ENCODE results near the gene IGF1. TPM values are rescaled to one million over a fixed set of nuclear protein-coding genes. Genes with fewer than 3 reads are reported as not detected.

IGF1 gene
- polyA plus RNA-seq, 10 donors = 21.2 to 45.4 (median 31.9) TPM

DNA sequence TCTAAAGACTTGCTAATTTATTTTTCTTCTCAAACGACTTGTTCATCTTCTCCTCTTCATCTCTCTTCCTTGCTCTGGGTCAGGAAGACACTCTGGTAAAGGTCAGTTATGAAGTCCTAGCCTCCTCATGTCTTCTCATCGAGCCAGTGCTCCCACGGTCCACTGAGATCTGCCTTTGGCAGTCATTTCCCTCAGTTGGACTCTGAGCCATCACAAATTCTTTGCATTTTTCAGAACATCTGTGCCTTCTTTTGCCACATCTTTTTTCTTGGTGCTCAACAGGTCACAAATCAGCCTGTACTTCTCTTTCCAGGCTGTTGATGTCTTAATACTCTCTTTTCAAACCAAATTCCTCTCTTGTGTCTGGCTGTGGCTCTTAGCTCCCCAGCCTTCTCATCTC lies 49.7 kb downstream of the IGF1 start:
- peak in 1 of 3 donors; percentile 43 for DNase-seq

DNA sequence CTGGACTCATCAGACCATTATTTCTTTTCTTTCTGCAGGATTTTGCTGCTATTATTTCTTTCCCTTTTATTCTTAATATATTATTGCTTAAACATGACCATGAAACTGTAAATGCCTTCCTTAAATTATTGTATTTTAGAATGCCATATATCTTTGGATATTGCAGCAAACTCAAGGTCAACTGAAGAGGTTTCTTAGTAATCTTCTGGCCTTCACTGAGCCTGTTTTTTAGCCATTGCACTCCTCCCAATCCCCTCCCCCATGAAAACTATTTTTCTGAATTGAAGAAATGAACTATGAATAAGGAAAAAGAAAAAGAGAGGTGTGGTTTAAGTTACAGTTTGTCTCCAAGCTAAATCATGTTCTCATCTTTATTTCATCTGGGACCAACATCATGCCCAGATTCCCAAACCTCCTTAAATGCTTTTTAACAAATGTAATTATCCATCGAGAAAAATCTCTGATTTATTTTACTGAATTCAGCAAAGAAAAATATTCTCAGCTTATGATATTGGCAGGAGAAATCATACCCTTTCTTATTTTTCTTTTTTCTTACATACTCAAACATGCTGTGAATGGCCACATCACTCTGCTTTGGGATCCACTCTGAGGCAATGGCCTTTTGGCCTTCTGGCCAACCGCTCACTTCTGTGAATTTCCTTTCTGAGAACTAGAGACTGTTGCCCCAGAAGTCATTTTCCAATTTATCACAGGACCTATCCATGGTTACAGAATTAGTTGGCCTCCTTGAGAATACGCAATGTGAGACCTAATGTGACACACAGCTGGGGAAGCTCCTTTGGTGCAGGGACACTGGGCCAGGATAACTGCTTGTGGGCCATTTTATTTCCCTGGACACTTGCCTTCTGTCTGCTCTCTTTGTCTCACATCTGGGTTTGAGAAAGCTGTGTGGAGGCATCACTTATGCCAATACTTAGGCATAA lies 50.9 kb downstream of the IGF1 start:
- DNase-seq = peak in 2 of 3 donors; percentile 21 to 79

GRCh38 chr12:102427543-102427941 lies 52.8 kb downstream of the IGF1 start:
- peak in 1 of 3 donors; percentile 45 for DNase-seq

- peak in 1 of 3 donors; percentile 23 for DNase-seq
These were observed 53.5 kb downstream of the IGF1 start for GRCh38 chr12:102426599-102427542.

GRCh38 chr12:102425109-102426039 lies 55.0 kb downstream of the IGF1 start:
- peak in 1 of 3 donors; percentile 76 for DNase-seq

- DNase-seq = no peak
These were observed 56.9 kb downstream of the IGF1 start for GRCh38 chr12:102423462-102423861.

GRCh38 chr12:102421802-102422583 lies 58.4 kb downstream of the IGF1 start:
- no peak for DNase-seq

DNA sequence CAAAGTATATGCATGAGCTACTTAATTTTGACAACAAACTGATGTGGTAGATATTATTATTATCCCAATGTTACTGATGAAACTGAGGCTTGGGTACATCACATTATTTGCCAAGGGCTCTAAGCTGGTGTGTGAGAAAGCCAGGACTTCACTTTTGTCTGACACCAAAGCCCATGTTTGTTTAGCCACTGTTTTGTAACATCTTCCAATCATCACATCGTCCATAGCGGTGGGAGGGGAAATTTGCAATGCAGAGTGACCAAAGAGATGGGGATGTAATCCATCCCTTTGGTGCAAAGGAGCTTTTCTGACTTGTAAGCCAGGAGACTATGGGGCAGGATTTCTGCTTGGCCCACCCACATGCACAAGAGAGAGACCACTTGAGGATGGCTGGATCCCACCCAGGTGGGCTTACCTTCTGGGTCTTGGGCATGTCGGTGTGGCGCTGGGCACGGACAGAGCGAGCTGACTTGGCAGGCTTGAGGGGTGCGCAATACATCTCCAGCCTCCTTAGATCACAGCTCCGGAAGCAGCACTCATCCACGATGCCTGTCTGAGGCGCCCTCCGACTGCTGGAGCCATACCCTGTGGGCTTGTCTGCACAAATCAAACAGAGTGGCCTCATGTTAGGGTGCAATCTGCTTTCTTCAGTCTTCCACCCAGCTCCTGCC lies 61.1 kb downstream of the IGF1 start:
- DNase-seq = no peak

DNA sequence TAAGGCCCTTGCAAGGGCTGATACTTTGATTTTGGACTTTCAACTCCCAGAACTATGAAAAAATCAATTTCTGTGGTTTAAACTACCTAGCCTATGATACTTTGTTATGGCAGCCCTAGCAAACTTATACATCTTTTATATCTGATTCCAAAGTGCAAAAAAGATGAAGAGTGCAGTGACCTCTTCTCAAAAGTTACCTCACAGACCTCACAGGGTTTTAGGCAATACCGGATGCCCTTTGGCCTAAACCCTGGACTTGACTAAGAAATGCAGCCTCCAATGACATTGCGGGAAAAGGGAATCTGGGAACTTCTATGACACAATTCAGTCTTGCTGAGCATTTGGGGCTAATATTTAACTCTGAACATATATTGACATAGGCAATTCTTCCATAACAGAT lies 63.3 kb downstream of the IGF1 start:
- DNase-seq = no peak

DNA sequence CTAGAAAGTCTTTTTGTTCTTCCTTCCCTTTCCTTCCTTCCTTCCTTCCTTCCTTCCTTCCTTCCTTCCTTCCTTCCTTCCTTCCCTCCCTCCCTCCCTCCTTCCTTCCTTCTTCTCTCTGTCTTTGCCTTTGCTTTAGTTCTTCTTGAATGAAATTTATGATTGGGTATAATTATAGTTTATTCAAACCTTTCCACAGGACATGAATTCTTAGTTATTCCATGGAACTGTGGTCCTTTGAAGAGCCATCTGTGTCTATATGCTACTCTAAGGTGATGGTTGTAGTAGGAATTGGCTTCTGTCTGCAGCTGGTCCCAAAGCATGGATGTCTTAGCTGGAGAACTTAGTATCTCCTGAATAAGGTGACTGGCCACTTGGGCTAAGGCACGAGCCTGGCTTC lies 64.8 kb downstream of the IGF1 start:
- no peak for DNase-seq

DNA sequence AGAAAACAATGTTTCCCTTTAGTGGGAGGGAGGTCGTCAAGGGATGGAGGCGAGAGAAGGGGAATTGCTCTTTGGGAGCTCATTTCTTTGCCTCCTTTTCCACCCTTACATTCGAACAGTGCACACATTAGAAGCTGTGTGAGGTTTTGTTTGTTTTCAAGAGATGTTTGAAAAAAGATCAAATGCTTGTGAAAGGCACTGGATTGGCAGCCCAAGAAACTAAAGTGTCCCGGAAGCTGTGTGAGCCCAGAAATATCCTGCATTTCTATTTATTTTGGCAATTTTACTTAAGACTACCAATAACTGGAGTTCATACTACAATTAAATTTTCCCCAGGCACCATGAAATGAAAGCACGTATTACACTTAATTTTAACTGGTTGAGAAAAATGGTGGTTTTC lies 67.0 kb downstream of the IGF1 start:
- no peak for DNase-seq

DNA sequence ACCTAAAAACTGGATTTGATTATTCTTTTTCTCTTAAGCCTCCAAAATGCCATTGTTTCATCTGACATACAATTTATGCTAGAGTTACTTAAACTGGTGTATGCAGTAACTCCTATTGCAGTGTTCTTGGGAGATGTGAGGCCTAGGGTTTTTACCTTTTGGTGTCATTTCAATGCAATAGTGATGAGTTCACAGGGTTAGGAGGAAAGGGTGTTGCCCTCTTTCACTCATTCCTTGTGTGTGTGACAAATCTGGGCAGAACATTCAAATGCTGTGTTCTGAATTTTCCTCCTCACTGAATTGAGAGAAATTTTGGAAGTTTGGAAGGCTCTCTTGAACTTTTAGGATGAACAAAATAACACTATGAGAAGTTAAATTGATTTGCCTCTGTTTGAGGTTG lies 69.9 kb downstream of the IGF1 start:
- no peak for DNase-seq

DNA sequence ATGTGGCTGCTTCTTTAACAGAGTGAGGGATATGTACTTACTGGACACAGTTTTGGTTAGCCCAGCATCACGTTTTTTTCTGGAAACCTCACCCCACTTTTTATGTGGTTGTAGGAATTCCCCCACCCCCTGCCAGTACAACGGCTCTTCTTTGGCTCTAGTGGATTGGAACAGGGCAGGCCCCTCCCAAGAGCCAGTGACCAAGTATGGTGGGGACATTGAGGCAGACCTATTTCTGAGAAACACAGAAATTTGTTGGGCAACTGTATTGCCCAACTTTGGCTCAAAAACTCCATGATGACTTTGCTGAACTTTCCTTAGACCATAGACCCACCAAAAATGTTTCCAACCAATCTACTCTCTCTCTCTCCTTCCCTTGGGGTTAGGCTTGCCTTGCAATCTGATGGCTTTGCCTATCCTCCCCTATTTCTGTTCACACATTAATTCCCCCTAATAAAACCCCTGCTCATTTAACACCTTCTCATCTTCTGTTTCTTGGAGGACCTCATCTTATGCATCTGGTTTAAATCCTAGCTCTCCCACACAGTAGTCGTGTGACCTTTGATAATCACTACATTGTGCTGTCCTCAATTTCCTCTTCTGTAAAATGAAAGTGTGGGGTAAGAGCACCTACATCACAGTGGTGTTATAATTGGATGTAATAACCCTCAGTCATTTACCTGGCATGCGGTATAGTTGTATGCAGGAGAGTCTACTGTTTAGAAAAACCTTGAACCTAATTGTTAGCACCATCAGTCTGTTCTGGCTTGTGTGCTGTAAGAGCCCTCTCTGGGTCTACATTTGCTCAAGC lies 71.7 kb downstream of the IGF1 start:
- DNase-seq = no peak

GRCh38 chr12:102407776-102408486 lies 72.4 kb downstream of the IGF1 start:
- DNase-seq = no peak

- DNase-seq = peak; percentile 35 to 82 (median 55)
These were observed 74.3 kb downstream of the IGF1 start for GRCh38 chr12:102406033-102406584.

- DNase-seq = no peak
These were observed 79.3 kb downstream of the IGF1 start for GRCh38 chr12:102401087-102401486.

GRCh38 chr12:102399653-102400052 lies 80.7 kb downstream of the IGF1 start:
- no peak for DNase-seq

GRCh38 chr12:102396276-102396675 lies 84.1 kb downstream of the IGF1 start:
- DNase-seq = no peak
